Globus pallidus (tissue), 1 donor: ENCODE measurements around the gene GRIK2.
"Not testable (repeated sequence)": the region's sequence is repeated elsewhere in the genome, so short reads cannot be mapped to it uniquely, and the experiment has no call there.

Source experiments
- DNase-seq: peaks from one replicate; pipeline ENCODE4 v3.0.0-alpha.2; 2015; ENCODE audit warnings: low spot score

GRIK2 gene

DNA sequence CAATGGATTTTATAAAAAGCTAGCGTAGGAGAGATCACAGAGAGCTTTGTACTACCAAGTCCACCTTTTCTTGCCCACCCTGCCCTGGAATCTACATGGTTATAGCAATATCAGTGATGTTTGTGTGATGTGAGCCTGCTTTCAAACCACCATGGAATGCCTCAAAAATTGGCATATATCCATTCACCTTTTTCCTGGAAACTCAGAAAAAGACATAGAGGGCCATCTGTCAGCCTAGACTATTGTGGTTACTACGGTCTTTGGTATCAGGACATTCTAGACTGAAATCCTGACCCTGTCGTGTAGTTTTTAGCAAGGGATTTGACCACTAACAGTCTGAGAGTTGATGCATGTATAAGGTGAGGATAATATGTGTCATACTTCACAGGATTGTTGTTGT lies 239.6 kb downstream of the GRIK2 start:
- DNase-seq: no peak

DNA sequence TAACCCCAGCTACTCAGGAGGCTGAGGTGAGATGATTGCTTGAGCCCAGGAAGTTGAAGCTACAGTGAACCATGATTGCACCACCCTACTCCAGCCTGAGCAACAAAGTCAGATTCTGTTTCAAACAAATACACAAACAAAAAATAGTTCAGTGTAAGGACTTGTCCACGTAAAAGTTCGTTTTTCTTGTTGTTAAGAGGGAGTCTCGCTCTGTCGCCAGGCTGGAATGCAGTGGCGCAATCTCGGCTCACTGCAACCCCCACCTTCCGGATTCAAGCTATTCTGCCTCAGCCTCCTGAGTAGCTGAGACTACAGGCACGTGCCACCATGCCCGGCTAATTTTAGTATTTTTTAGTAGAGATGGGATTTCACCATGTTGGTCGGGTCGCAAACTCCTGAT lies 245.4 kb downstream of the GRIK2 start:
- DNase-seq: not testable (repeated sequence)

DNA sequence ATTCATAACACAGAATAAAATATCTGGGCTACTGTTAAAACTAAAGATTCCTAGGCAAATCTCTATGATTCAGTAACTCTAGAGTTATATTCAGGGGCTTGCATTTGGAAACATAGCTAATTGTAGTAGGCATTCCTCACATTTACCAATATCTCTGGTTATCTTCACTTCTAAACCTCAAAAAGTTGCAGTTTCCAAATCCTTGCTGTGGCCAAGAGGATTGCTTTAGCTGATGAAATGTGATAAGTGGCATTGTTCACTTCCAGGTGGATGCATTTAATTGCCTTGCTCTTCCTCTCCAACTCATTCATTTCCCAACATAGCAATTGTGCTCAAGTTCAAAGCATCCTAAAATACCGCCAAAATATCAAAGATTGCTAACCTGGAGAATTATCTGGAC lies 246.6 kb downstream of the GRIK2 start:
- no peak for DNase-seq

DNA sequence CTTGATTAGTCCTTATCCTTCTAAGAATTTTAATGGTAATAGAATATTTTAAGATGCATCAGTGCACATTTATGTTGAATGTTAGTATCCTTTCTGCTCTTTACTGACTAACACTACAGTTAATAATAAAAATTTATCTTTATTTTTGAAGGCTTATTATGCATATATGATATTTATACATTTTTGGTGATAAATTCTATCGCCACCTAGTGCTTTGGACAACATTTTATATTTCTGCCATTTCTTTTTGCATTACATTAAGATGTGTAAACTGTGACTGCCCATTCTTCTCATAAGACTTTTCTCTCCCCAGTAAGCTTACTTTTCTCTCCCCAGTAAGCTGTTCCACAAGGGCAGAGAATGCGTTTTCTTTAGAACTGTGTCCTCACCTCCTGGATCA lies 252.3 kb downstream of the GRIK2 start:
- DNase-seq: no peak

DNA sequence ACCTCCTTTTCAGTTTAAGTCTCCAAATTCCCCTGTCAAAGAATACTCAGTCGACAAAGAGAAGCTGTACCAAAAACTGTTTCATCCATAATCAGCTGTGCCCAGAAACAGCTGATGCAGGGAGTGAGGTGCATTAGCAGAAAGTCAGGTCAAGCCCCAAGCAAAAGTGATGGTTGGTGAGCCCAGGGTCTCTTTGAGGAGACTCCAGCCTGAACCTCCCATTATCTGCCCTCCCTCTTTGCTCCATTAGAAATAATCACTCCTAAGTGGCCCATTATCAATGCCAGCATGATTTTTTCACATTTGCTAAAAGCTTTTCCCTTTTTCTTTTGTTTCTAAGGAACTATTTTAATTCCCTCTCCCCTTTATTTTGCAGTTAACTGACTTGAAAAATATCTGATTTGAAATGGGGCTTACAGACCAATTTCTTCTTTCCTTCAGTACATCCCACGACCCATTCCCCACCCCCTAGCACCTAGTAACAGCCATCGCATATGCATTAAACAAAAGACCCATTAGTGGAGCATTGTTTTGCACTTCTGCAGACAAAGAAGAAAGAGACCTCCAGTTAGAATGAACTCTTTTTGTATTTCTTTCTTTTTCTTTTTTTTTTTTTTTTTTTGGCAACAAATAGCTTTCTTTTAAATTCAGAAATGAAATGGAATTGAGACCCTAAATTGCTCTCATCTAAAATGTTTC lies 257.0 kb downstream of the GRIK2 start:
- DNase-seq: no peak

DNA sequence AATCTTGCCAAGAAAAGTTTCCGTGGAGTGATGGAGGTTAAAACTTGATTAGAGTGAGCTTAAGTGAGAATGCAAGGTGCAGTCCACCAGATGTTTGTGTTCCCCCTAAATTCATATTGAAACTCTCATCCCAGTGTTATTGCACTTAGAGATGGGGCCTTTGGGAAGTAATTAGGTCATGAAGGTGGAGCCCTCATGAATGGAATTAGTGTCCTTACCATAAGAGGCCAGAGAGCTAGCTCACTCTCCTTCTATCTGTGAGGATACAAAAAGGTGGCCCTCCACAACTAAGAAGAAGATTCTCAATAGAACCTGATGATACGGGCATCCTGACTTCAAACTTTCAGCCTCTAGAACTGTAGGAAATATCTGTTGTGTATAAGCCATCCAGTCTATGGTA lies 258.6 kb downstream of the GRIK2 start:
- DNase-seq: no peak

DNA sequence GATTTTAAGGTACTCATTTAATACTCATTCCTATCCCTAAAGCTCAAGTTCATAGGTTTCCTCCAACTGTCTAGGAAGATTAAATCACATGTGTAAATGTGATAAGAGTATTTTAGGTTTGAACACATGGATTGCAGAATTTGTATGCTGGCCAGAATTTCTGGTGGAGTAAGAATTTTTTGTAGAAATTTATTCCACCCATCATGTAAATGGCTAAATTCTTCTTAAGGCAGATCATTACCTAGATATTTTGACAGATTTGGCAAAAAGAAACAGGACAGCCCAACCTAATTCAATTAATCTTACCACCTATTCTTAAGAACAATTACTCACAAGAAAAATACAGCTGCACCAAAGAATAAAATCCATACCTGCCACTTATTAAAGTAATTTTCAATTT lies 261.6 kb downstream of the GRIK2 start:
- no peak for DNase-seq

DNA sequence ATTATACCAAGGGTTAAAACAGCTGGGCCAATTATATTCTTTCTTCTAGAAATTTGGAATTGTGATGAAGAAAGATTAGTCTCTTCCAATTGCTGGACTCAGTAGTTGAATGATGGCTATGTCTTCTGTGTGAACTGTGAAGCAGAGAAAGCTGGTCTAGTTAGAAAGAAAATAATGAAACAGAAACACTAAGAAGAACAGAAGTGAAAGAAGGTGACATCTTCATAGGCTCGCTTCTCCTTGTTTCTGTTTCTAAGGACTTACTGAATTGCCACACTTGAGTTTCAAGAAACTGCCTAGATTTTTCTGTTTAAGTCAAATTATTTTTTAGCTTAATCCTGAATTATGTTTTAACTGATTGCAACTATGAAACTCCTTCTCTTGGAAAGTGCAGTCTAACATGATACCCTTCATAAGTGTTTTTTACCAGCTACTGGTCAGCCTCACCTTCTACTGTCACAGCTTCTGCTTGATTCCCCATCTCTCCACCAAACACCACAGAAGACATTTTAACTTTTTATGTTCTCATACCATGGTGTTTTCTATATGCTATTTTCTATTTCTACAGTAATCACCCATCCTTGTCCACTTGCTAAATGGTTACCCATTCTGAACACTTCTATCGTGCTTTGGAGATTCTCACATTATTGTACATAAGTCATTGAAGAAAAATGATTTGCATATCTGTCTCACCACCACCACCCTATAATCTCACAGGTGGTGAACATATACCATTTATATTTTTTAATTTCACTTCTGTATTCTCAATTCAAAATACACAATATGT lies 268.8 kb downstream of the GRIK2 start:
- DNase-seq: no peak

DNA sequence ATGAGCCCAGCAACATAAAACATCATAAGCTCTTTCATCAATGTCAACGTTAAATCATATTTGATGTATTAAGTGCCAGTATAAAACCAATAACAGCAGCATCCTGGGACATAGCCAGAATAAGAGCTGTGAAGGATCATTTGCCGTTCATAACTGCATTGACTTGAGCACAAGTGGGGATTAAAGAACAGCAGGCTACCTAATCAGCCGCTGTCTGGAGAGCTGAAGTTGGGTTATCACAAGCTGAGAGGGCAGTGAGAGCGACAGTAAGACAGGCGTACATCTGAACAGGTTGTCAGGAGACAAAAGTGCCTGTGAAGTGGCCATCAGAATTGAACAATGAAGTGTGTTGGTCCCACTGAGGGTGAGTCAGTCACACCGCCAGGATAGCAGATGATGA lies 269.6 kb downstream of the GRIK2 start:
- no peak for DNase-seq

DNA sequence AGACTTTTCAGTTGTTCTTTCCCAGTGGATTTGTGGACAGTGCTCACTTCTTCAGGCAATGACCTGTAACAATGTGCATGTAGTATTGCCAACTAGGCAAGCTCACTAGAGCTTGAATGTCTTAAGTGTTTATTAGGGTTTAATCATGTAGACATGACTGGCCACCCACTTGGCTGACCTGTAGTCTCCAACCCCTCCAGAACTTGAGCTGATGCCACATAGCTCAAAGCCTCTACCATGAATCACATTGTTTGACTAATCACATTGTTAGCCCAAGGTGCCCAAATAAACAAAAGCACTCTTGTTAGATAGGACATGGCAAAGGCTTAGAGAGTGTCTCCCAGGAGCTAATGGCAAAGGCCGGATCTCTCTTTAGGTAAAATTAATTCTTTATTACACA lies 272.7 kb downstream of the GRIK2 start:
- DNase-seq: no peak

DNA sequence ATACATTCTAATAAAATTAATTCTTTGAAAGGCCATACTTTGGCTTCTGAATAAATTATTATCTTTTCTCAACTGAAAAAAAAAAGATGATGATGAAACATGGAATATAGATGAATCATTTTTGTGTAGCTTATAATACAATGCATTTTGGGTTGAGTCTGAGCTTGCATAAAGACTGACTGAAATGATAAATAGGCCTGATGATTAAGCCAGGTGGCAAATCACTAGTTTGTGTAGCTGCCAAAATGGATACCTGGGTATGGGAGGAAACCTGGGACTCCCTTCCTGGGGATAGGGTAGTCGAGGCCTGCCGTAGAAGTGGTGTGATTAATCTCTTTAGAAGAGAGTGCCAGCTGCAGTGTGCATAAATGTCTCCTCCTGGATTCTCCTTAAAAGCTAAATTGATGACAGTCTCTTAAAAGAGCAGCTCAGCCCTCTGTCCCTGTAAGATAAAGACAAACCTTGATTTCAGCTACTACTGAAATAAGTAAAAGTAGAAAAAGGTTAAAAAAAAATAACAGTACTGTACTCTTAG lies 275.1 kb downstream of the GRIK2 start:
- DNase-seq: no peak

DNA sequence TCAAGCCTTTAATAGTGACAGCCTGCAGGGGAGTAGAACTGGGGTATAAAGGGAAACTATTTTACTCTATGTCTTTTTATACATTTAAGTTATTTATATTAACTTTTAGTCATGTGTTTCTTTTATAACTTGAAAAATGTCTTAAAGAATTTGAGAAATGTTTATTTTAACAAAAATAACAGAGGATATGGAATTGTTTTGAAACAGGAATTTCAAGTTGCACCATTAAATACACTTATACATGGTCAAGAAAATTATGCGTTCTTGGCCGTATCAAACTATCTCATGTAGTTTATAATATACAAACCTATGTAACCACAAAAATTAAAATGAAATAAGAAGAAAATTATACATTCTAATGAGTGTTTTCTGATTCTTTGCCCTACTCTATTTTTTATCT lies 282.7 kb downstream of the GRIK2 start:
- no peak for DNase-seq

DNA sequence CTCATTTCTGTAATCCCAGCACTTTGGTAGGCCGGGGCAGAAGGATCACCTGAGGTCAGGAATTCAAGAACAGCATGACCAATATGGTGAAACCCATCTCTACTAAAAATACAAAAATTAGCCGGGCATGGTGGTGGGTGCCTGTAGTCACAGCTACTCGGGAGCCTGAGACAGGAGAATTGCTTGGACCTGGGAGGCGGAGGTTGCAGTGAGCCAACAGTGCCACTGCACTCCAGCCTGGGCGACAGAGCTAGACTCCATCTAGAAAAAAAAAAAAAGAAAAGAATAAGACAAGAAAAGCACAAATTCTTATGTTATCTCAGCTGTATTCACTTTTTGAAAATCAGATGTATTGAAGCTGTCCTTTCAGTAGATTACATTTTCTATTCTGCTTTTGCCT lies 289.4 kb downstream of the GRIK2 start:
- DNase-seq: no peak

DNA sequence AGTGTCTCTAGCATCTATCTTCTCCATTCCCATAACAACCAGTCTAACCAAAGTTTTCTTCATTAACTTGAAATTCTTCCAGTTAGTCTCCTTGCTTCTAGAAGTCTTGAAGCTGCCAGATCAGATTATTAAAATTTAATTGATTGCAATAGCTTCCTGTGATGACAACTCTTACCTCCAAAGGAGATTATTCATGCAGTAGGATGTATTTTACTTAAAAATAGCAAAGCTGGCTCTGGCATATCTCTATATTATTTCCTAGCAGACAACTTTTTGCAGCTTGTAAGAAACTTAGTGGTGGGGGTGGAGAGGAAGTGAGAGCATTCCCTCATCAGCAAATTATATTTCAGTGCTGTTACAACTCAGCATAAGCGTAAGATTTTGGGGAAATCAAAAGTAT lies 290.4 kb downstream of the GRIK2 start:
- no peak for DNase-seq

DNA sequence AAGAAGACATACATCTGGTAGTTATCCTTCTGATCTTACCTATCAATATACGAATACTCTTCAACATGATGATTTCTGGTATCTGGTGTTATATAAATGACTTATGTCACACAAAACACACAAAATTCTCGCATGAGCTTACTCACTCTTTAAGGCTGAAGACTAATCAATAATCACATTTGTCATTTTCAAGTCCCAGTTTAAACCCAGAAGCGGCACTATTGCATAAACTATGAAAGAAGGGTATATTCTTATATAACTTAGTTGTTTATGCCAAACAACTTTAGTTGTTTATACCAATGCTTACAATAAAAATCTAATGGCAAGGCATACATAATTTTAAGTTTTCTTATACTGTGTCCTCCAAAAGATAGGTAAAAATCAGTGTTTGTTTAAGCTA lies 293.1 kb downstream of the GRIK2 start:
- DNase-seq: no peak

DNA sequence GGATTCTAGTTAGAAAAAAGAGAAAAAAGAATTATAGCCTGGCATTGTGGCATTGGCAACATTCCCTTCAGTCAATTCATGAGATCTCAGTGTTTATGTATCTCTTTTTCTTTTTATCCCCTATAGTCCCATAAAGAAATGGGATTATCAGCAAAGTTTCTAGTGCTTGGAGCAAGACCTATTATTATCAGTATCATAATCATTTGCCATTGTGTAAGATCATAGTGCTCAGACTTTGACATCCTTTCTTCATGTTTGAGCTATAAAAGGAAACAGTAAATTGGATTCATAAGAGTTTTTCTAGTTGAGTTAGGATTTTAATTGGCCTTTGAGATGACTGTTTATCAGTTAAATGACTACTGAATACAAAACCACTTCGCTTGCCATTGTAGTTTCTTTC lies 295.6 kb downstream of the GRIK2 start:
- no peak for DNase-seq

DNA sequence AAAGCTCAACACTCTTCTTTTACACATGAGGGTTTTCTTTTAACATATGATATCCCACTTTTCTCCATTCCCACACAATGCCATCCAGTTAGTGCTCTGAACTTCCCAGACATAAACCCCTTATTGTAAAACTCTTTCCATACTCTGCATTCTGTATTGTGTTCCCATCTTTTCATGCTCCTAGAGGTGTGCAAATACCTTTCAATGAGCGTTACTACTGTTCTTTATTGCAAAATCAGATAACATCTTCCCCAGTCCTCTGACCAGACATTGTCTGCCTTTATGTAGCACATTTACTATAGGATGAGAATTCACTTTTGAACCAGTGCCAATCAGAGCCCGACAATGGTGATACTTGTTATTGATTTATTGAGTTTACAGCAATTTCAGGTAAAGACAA lies 296.2 kb downstream of the GRIK2 start:
- DNase-seq: no peak

DNA sequence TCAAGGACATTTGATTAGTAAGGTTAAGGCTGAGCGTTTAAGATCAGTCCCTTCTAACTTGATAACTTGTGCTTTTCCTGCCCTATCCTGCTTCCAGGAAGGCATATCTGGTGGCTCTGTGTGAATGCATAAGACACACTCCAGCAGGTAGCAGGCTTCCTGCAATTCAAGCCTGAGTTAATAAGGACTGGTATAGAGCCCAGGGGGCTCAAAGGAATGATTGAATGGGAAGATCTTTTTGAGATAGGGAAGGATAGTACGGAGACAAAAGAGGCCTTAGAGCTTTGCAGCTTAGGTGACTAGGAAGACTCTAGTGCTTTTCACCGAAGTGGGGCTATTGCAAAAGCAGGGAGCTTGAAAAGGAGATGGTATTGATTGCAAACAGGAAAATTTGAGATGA lies 307.1 kb downstream of the GRIK2 start:
- DNase-seq: no peak

DNA sequence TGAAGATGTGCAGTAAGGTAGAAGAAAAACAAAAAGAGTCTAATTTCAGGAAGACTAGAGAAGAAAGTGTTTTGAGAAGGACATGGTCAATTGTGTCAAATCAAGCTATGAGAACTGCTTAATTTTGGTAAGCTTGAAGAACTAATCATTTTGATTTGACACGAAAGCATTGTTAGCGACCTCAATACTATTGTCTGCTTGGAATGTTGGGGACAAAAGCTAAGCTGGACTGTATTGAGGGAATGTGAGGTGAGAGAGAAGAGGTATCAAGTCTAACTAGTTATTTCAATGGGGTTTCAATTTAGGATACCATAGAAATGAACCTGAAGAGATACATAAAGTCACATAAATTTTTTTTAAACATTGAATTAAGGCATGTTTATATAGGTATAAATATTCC lies 309.8 kb downstream of the GRIK2 start:
- no peak for DNase-seq

DNA sequence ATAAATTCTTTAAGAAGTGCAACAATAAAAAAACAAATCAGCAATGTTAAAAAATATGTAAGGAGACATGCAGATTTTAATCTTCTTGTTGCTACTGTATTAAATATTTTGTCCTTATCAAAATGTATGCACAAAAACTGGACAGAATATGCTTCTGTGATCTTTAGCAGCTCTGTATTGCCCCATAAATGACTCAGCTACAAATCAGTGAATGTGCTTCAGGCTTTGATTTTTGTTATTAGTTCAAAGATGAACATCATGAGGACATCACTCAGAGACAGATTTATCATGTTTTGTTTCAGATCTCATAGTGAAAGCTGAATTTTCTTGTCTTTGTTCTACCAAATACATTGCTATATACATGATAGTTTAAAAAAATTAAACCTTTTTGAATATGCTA lies 312.4 kb downstream of the GRIK2 start:
- DNase-seq: no peak

DNA sequence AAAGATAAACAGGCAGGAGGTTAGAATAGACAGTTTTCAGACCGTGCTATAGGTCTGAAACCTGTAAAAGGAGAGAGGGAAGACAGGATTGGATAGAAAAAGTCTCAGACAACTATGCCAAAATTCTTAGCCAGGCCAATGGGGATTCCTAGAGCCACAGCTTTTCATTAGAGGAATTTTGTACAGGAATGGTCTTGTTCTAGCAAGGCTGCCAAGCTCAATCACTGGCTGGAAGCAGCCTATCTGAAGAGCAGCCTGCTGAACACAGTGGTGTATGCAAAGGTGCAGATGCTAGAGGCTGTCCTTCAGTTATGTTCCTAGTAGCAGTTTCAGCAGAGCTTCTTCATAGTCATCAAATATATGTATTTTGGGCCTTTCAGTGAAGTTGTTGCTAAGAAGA lies 313.1 kb downstream of the GRIK2 start:
- DNase-seq: no peak

DNA sequence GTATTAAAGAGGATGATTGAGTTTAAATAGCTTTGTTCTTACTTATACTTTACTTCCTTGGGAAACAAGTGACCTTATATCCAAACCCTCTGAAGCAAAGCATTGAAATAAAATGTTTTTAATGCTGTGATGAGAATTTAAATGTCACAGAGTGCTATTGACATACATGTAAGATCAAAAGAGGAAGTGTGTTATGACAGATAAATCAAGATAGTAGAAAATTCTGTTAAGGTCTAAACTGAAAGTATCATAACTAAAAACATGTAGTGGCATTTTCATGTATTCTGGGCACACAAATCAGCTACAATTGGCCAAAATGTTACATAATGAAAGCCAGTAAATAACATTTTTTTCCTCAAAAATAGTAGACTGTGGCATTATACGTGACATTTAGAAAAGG lies 318.0 kb downstream of the GRIK2 start:
- no peak for DNase-seq

DNA sequence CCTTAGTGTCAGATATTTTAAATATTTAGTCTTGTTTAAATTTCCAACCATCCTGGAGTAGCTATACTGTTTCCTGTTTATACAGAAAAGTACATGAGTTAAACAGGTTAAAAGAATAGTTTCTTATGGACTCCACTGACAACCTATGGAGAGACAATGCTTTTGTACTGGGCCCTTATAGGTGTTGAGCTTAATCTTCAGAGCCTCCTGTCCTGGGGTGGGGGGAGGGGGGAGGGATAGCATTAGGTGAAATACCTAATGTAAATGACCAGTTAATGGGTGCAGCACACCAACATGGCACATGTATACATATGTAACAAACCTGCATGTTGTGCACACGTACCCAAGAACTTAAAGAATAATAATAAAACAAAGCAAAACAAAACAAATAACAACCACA lies 322.9 kb downstream of the GRIK2 start:
- DNase-seq: no peak

DNA sequence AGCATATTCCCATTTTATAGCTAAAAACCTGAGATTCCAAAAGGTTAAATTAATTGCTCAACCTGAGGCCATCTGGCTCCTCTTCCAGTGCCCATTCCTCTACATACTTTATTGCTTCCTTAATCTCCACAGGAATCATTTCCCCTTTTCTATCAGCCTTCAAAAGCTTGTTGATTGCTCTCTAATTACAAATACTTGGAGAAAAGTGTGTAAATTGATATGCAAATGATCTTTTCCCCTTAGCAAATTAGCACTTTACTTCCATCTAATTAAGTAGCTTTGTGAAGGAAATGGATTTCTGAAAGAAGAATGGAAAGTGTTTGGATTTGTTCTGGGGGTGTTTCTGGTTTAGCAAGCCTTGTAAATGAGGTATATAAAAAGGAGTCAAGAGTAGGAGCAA lies 323.3 kb downstream of the GRIK2 start:
- DNase-seq: no peak
